H9 (cell line): ENCODE results near the gene ANTKMT. TPM values are rescaled to one million over a fixed set of nuclear protein-coding genes. Genes with fewer than 3 reads are reported as not detected.

Source experiments
- DNase-seq: peaks from one replicate; pipeline ENCODE4 v3.0.0-alpha.2; 2017
- H2AFZ ChIP-seq: one replicate; pipeline ENCODE4 v1.6.1; 2013; ENCODE audit warnings: mild to moderate bottlenecking, low read length, control low read depth, moderate library complexity
- H2AK5ac ChIP-seq: 2 replicates; pipeline ENCODE4 v1.6.1; 2013; ENCODE audit warnings: low read length, control low read depth, mixed read lengths; ENCODE audit not compliant: insufficient read length
- H2BK120ac ChIP-seq: one replicate; pipeline ENCODE4 v1.6.1; 2013; ENCODE audit warnings: low read depth, mild to moderate bottlenecking, low read length, control low read depth, inconsistent platforms; ENCODE audit not compliant: poor library complexity, severe bottlenecking
- H2BK12ac ChIP-seq: 2 replicates; pipeline ENCODE4 v1.6.1; 2013; ENCODE audit warnings: low read length, control low read depth, mixed read lengths, low read depth; ENCODE audit not compliant: insufficient read length
- H2BK15ac ChIP-seq: 2 replicates; pipeline ENCODE4 v1.6.1; 2013; ENCODE audit warnings: low read depth, low read length, control low read depth
- H2BK20ac ChIP-seq: one replicate; pipeline ENCODE4 v1.6.1; 2013; ENCODE audit warnings: low read depth, mild to moderate bottlenecking, low read length, control low read depth, inconsistent platforms; ENCODE audit not compliant: poor library complexity, severe bottlenecking
- H2BK5ac ChIP-seq: 2 replicates; pipeline ENCODE4 v1.6.1; 2013; ENCODE audit warnings: low read length, control low read depth, mixed read lengths; ENCODE audit not compliant: insufficient read length
- H3K14ac ChIP-seq: 2 replicates; pipeline ENCODE4 v1.6.1; 2013; ENCODE audit warnings: low read length, control low read depth; ENCODE audit not compliant: insufficient read depth
- H3K18ac ChIP-seq: 2 replicates; pipeline ENCODE4 v1.6.1; 2013; ENCODE audit warnings: low read depth, mild to moderate bottlenecking, mixed read lengths, low read length, control low read depth; ENCODE audit not compliant: insufficient read length
- H3K23ac ChIP-seq: 2 replicates; pipeline ENCODE4 v1.6.1; 2013; ENCODE audit warnings: low read length, control low read depth, mixed read lengths, low read depth; ENCODE audit not compliant: insufficient read length
- H3K23me2 ChIP-seq: 2 replicates; pipeline ENCODE4 v1.6.1; 2013; ENCODE audit warnings: low read depth, mild to moderate bottlenecking, mixed read lengths, low read length, control low read depth; ENCODE audit not compliant: insufficient read length, poor library complexity, severe bottlenecking
- H3K27ac ChIP-seq: 2 replicates; pipeline ENCODE4 v1.5.1; 2013; ENCODE audit warnings: low read length, control low read depth, mixed read lengths, low read depth; ENCODE audit not compliant: insufficient read length
- H3K27me3 ChIP-seq: 2 replicates; pipeline ENCODE4 v1.6.1; 2013; ENCODE audit warnings: low read length, control low read depth, inconsistent platforms; ENCODE audit not compliant: insufficient read depth
- H3K4ac ChIP-seq: 2 replicates; pipeline ENCODE4 v1.6.1; 2013; ENCODE audit warnings: low read depth, mild to moderate bottlenecking, control low read depth, inconsistent platforms, low read length, moderate library complexity
- H3K4me1 ChIP-seq: 2 replicates; pipeline ENCODE4 v1.6.1; 2013; ENCODE audit warnings: low read length, control low read depth, inconsistent platforms; ENCODE audit not compliant: insufficient read depth
- H3K4me2 ChIP-seq: 2 replicates; pipeline ENCODE4 v1.6.1; 2013; ENCODE audit warnings: low read length, control low read depth, mixed read lengths; ENCODE audit not compliant: insufficient read length, insufficient read depth
- H3K56ac ChIP-seq: 2 replicates; pipeline ENCODE4 v1.6.1; 2013; ENCODE audit warnings: low read depth, mild to moderate bottlenecking, mixed read lengths, low read length, control low read depth; ENCODE audit not compliant: insufficient read length
- H3K79me1 ChIP-seq: 2 replicates; pipeline ENCODE4 v1.6.1; 2013; ENCODE audit warnings: low read depth, mild to moderate bottlenecking, moderate library complexity, low read length, control low read depth, inconsistent platforms; ENCODE audit not compliant: insufficient read depth, poor library complexity, severe bottlenecking
- H3K79me2 ChIP-seq: 2 replicates; pipeline ENCODE4 v1.6.1; 2013; ENCODE audit warnings: low read length, control low read depth, inconsistent platforms; ENCODE audit not compliant: insufficient read depth
- H3K9ac ChIP-seq: 2 replicates; pipeline ENCODE4 v1.6.1; 2013; ENCODE audit warnings: low read length, control low read depth, mixed read lengths; ENCODE audit not compliant: insufficient read length; ENCODE audit errors: extremely low read depth
- H3K9me3 ChIP-seq: one replicate; pipeline ENCODE4 v1.6.1; 2013; ENCODE audit warnings: low read depth, low read length, inconsistent platforms; ENCODE audit not compliant: control insufficient read depth
- H3T11ph ChIP-seq: one replicate; pipeline ENCODE4 v1.6.1; 2013; ENCODE audit warnings: mild to moderate bottlenecking, low read length, control low read depth, inconsistent platforms
- H4K20me1 ChIP-seq: one replicate; pipeline ENCODE4 v1.6.1; 2013; ENCODE audit not compliant: control insufficient read depth, insufficient read length, insufficient read depth
- H4K5ac ChIP-seq: 2 replicates; pipeline ENCODE4 v1.6.1; 2013; ENCODE audit warnings: low read depth, mild to moderate bottlenecking, mixed read lengths, low read length, control low read depth; ENCODE audit not compliant: insufficient read length
- H4K8ac ChIP-seq: replicated peaks from 2 replicates; pipeline ENCODE4 v1.6.1; 2013; ENCODE audit warnings: low read length, control low read depth, mixed read lengths, low read depth; ENCODE audit not compliant: insufficient read length
- H4K91ac ChIP-seq: 2 replicates; pipeline ENCODE4 v1.6.1; 2013; ENCODE audit warnings: low read depth, mild to moderate bottlenecking, moderate library complexity, mixed read lengths, low read length, control low read depth; ENCODE audit not compliant: insufficient read length
- H3K27ac Mint-ChIP-seq, 3 experiments: 2 replicates in 2 of 3; 3 replicates in 1 of 3; pipeline ENCODE4 v1.8.0; 2020 to 2021; ENCODE audit warnings: mixed read lengths in 3 of 3, mild to moderate bottlenecking in 1 of 3, moderate library complexity in 1 of 3
- H3K27me3 Mint-ChIP-seq: 2 replicates; pipeline ENCODE4 v1.8.0; 2021; ENCODE audit warnings: low read depth, mild to moderate bottlenecking, moderate library complexity, mixed read lengths
- H3K36me3 Mint-ChIP-seq, 3 experiments: 2 replicates in 2 of 3; 3 replicates in 1 of 3; pipeline ENCODE4 v1.8.0; 2020 to 2021; ENCODE audit warnings: low read depth in 3 of 3, mixed read lengths in 3 of 3; ENCODE audit not compliant: insufficient read depth in 1 of 3
- H3K4me1 Mint-ChIP-seq, 2 experiments: 2 replicates each; pipeline ENCODE4 v1.8.0; 2020; ENCODE audit warnings: mixed read lengths in 2 of 2
- H3K4me3 Mint-ChIP-seq, 2 experiments: 2 replicates in 1 of 2; 3 replicates in 1 of 2; pipeline ENCODE4 v1.8.0; 2020 to 2021; ENCODE audit warnings: mild to moderate bottlenecking in 2 of 2, mixed read lengths in 2 of 2, moderate library complexity in 1 of 2
- H3K9me3 Mint-ChIP-seq, 2 experiments: 2 replicates in 1 of 2; 3 replicates in 1 of 2; pipeline ENCODE4 v1.8.0; 2020; ENCODE audit warnings: mild to moderate bottlenecking in 2 of 2, mixed read lengths in 2 of 2, moderate library complexity in 1 of 2
- WGBS: extraction: QIAGEN DNeasy Blood & Tissue Kit; methylation state at CpG from one replicate; pipeline ENCODE4 v1.1.7; 2013; ENCODE audit warnings: missing lambda C conversion rate, low lambda C conversion rate, mixed read lengths; ENCODE audit not compliant: insufficient read length; ENCODE audit errors: extremely low coverage; 5-methylcytosine and 5-hydroxymethylcytosine counted together
- total RNA-seq: library from RNA; stranded (reverse); gene quantifications from 2 replicates; pipeline ENCODE4 v1.2.1, GENCODE V29; 2021
- TF ChIP-seq, protein P1 (sequence below): fragments of 200-600 bp; sonication (generic); conservative IDR thresholded peaks from 3 replicates; pipeline ENCODE4 v1.8.0; 2021; ENCODE audit warnings: antibody characterized with exemption, mild to moderate bottlenecking

ANTKMT gene
- total RNA-seq, 1 experiment from 2014 or later: 31.5 TPM

DNA sequence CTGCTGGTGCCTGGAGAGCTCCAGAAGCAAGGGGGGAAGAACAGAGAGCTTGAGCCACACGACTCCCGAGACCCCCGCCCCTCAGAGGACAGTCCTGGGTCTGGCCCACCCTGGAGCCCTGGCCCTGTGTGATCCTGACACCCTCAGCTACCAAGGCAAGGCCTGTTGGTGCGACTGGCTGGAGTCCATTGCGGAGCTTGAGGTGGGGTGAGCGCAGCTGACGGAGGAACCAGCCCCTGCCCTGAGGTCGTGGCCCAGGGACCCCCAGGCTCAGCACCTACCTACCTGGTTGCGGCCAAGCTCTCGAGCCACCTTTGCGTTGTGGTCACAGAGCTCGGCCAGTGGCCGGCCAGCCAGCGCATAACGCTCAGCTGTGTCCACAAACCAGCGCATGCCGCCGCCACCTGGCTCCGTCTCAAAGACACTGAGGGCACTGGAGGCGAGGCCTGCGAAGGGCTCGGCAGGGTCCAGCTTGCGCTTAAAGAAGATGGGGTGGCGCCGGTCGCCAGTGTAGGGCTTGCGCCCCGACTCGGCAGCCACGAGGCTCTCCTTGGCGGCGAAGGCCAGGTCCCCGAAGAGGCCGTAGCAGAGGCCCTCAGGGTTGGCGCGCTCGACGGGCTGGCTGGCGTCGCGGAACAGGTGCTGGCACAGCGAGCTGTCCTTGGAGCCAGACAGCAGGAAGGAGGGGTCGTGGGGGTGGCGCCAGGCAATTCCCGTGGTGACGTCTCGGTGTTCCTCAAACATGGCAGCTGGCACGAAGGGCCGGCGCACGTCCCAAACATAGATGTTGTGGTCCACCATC is 34.3 kb upstream of the ANTKMT start:
- H3K36me3 Mint-ChIP-seq: peaks cover 10 to 39% (median 37%) of the 10 kb centered on the region in 3 experiments; a peak in 6 of 7 replicates
- H3K18ac ChIP-seq: no peak overlapping the region
- no peak overlapping the region for H3K4ac ChIP-seq
- H2AK5ac ChIP-seq: no peak overlapping the region
- no peaks in the 10 kb centered on the region for H3K79me1 ChIP-seq
- H2AFZ ChIP-seq: no peak overlapping the region
- no peak overlapping the region for H3K56ac ChIP-seq
- H3K4me2 ChIP-seq: no peak overlapping the region
- H4K20me1 ChIP-seq: no peaks in the 10 kb centered on the region
- no peak overlapping the region for H4K8ac ChIP-seq
- H2BK20ac ChIP-seq: no peak overlapping the region
- H3K4me3 Mint-ChIP-seq: 0 out of 5 replicates have a peak overlapping the region, but pooled peaks of 1 of the 2 experiments have one; percentile 32
- H3K14ac ChIP-seq: no peak overlapping the region
- H3K27ac Mint-ChIP-seq: no peak overlapping the region
- peaks cover 11% of the 10 kb centered on the region for H3K27me3 Mint-ChIP-seq
- peaks cover 9 to 19% of the 10 kb centered on the region in 2 experiments for H3K4me1 Mint-ChIP-seq
- no peak overlapping the region for H2BK5ac ChIP-seq
- no peak overlapping the region for H3K27ac ChIP-seq
- DNase-seq: no peak
- WGBS: no CpG with 5 or more reads among the region's 51 CpGs
- H3K9ac ChIP-seq: no peak overlapping the region
- no peak overlapping the region for H4K5ac ChIP-seq
- no peak overlapping the region for H2BK15ac ChIP-seq
- no peaks in the 10 kb centered on the region for H3K9me3 ChIP-seq
- H3T11ph ChIP-seq: no peak overlapping the region
- peaks cover 2% of the 10 kb centered on the region; the same call in 1 of the 2 replicates for H3K79me2 ChIP-seq
- TF ChIP-seq, protein P1, sequence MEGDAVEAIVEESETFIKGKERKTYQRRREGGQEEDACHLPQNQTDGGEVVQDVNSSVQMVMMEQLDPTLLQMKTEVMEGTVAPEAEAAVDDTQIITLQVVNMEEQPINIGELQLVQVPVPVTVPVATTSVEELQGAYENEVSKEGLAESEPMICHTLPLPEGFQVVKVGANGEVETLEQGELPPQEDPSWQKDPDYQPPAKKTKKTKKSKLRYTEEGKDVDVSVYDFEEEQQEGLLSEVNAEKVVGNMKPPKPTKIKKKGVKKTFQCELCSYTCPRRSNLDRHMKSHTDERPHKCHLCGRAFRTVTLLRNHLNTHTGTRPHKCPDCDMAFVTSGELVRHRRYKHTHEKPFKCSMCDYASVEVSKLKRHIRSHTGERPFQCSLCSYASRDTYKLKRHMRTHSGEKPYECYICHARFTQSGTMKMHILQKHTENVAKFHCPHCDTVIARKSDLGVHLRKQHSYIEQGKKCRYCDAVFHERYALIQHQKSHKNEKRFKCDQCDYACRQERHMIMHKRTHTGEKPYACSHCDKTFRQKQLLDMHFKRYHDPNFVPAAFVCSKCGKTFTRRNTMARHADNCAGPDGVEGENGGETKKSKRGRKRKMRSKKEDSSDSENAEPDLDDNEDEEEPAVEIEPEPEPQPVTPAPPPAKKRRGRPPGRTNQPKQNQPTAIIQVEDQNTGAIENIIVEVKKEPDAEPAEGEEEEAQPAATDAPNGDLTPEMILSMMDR: no peak
- H2BK12ac ChIP-seq: no peak overlapping the region
- H3K27me3 ChIP-seq: peaks cover 3% of the 10 kb centered on the region; the same call in 1 of the 2 replicates
- no peaks in the 10 kb centered on the region for H3K4me1 ChIP-seq
- H3K23me2 ChIP-seq: peaks cover 14% of the 10 kb centered on the region
- no peak overlapping the region for H4K91ac ChIP-seq
- no peak overlapping the region for H3K23ac ChIP-seq
- no peak overlapping the region for H2BK120ac ChIP-seq
- no peaks in the 10 kb centered on the region; a peak in 1 of 5 replicates for H3K9me3 Mint-ChIP-seq
